IPS-18c (cell line): ENCODE measurements around the gene ZSWIM7.
A peak's percentile ranks its signal among the peaks of the same experiment; 100 is the strongest.

Experiments used
- H3K4me3 ChIP-seq: 2 replicates; pipeline ENCODE4 v1.7.0; 2013; ENCODE audit warnings: low read depth, mild to moderate bottlenecking, low read length, moderate library complexity; ENCODE audit not compliant: insufficient read depth
- H3K9me3 ChIP-seq: one replicate; pipeline ENCODE4 v1.6.1; 2013; ENCODE audit warnings: mild to moderate bottlenecking, low read length, moderate library complexity; ENCODE audit not compliant: control insufficient read depth, insufficient read depth

The ZSWIM7 gene

DNA sequence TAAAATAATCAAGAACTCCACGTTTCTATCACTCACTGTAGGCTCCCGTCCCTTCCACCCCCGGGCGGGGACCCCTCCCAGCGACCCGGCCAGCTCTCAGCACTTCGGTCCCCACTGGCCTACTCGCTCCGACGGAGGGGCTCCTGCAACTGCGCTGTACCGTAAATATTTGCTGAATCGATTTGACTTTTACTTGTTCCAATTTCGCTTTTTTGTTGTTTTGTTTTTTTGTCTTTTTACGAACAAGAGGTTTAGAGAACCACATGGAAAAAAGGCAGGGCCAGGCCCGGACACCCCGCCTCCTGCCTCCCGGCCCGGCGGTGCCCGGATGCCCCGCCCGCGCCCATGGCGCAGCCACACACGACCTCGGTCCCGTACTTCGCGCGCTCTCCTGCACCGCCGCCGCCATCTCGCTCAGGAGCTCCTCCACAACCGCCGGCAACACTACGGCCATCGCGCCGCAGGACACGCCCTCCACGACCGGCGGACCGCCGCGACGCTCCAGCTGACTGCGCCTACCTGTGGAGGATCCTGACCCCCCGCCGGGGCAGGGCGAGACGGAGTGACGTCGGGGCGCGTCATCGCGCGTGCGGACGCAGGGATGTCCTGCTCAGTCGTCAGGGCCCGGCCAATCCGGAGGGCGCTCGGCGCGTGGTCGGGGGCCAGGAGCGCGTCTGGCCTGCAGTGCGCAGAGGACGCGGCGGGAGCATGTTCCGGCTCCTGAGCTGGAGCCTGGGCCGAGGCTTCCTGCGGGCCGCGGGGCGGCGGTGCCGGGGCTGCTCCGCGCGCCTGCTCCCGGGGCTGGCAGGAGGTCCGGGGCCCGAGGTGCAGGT lies at the start of gene ZSWIM7, which contains the start of gene TTC19:
Gene ZSWIM7 (minus strand): TSS at position 564 of the 833 bp plus-strand sequence. CDS start 110 bp downstream, at position 454.
Gene TTC19 (plus strand): TSS at position 684 of the 833 bp plus-strand sequence. CDS start 25 bp downstream, at position 709.
- Histone ChIP-seq H3K4me3 (peak within 1 kb of the TSS; percentile 92), H3K9me3 (no peaks in the 10 kb centered on the region)

DNA sequence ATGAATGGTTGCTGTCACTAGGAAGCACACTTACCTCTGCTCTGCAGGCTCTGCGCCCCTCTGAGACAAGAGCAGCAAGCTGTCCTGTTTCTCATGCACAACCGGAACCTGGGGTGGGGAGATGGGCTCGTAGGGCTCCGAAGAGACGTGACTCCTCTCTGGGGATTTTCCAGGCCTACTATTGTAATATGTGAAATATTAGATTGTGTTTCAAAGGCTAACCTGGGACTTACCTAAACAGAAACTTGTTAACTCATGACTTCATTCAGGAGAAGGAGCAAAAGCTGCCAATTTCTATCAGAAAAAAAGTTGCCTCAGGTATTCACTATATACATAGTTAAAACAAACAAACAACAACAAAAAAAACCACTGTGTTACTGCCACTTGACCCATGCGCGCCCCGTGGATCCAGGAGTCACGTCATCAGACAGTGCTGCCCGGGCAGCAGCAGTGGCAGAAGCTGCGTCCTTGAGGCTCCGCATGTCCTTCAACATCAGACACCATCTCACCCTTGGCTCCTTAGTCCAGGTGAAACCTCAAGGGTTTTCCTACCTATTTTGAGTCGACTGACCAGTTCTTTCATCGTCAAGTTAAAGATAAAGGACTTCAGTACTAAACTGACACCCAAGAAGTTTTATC lies 49.4 kb upstream of the ZSWIM7 start:
- H3K4me3 ChIP-seq: no peak overlapping the region

DNA sequence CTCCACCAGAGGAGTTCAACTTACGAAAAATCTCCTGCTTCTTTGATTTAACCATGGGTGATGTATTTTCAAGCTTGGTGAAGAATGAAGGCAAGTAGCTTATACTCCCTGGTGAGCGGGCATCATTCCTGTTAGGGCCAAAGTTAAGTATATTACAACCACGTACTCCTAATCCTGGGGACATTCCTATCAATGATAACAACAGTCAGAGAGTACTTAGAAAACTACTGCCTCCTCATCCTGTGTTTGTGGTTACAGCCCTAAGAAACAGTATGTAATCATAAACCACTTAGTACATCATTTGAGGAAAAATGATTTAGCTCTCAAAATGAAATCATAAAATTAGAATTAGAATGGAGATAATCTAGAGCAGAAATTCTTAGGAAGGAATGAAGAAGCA lies 47.5 kb upstream of the ZSWIM7 start:
- Histone ChIP-seq H3K4me3 (no peak overlapping the region), H3K9me3 (no peaks in the 10 kb centered on the region)

More for the DNA sequence above, 49.4 kb upstream of the ZSWIM7 start:
- H3K9me3 ChIP-seq: no peaks in the 10 kb centered on the region

DNA sequence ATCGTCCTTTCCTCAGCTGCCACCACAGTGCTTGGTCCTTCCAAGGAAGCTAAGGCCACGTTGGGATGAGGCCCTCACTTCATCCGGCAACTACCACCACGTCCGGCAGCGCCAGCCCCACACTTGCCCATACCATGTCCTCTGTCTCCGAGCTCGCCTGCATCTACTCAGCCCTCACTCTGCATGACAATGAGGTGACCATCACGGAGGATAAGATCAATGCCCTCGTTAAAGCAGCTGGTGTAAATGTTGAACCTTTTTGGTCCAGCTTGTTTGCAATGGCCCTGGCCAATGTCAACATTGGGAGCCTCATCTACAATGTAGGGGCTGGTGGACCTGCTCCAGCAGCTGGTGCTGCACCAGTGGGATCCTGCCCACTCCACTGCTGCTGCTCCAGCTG lies 45.0 kb upstream of the ZSWIM7 start:
- H3K4me3 ChIP-seq: no peak overlapping the region
- H3K9me3 ChIP-seq: no peaks in the 10 kb centered on the region

- Histone ChIP-seq H3K4me3 (no peak overlapping the region), H3K9me3 (no peaks in the 10 kb centered on the region)
Measured at GRCh38 chr17:16040710-16041251, 41.3 kb upstream of the ZSWIM7 start.

DNA sequence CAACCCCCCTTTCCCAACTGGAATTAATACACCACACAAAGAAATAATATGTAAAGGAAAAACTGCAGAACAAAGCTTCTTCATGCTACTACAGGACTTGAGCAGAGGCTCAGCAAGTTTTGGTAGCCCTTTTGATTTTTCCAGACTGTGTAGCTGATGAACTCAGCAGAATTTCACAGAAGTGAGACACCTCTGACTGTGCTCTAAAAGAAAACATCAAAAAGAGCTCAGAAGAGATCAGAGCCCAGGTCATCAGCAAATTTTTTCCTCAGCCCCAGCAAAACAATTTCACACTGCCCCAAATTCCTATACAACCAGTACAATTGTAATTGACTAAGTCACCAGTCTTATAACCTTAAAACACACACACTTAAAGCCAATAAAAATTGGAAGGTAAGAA lies 38.1 kb upstream of the ZSWIM7 start:
- H3K9me3 ChIP-seq: no peaks in the 10 kb centered on the region
- no peak overlapping the region for H3K4me3 ChIP-seq

DNA sequence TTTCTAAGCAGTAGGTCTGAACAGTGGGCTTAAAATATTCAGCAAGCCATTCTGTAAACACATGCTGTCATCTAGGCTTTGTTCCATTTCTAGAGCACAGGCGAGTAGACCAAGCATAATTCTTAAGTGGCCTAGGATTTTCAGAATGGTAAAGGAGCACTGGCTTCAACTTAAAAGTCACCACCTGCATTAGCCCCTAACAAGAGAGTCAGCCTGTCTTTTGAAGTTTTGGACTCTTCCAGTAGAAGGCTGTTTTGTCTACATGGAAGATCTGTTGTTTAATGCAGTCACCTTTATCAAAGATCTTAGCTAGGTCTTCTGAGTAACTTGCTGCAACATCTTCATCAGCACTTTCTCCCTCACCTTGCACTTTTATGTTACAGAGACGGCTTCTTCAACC lies 36.8 kb upstream of the ZSWIM7 start:
- Histone ChIP-seq H3K9me3 (no peaks in the 10 kb centered on the region), H3K4me3 (no peak overlapping the region)

GRCh38 chr17:16033729-16034349 lies 34.3 kb upstream of the ZSWIM7 start:
- Histone ChIP-seq H3K4me3 (no peak overlapping the region), H3K9me3 (no peaks in the 10 kb centered on the region)

DNA sequence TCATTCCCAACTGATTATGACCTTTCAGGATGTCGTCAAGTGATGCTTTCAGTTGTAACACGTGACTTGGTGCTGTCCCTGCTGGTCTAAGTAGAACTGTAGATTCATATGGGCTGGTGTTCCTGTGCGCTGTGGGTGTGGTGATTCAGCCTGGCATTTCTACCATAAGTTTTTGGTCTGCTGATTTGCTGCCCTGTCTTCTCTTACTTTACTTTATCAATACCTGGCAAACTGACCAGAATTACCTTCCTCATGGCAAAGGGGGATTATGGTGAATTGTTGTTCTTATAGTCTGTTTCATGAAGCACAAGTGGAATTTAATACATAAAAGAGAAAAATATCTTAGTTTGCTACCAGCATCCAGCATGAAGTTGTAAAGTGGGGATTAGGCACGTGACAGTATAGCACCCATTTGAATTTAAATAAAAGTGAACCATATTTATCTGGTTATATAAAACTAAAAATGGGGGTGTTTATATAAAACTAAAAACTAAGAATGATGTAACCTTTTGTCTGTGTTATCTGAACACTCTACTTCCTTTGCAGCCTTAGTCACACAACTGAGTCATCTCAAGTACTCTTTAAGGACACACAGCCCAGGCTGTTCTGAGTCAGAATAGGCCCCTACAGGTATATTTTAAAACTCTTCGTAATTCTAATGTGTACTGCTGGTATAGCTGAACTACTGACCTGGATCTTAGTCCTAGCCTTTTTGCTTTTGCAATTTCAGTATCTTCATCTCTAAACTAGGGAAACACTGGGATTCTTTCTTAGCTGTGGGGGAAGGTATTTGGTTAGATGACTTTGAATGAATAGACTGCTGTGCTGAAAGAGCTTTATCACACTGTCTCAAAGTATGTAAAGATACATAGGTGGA lies 28.4 kb upstream of the ZSWIM7 start:
- no peaks in the 10 kb centered on the region for H3K9me3 ChIP-seq
- H3K4me3 ChIP-seq: no peak overlapping the region

- H3K4me3 ChIP-seq: no peak overlapping the region
- no peaks in the 10 kb centered on the region for H3K9me3 ChIP-seq
Measured at GRCh38 chr17:16026895-16027294, 27.4 kb upstream of the ZSWIM7 start.

DNA sequence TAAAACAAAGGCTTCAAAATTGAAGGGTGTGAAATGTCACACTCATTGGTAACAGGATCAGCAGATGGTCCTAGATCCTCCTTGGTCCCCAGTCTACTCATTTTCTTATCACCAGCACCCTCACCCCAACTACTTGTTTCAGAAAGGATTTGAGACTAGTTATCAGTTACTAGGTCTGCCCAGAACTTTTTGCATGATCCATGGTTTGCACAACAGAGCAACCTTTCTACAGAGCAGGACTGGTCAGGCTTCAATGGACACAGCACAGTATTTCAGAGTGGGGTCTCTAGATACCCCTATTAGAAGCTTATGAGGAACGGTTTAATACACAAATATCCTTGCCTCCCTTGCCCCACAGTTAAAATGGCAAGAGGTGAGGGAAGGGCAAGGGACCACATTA lies 25.7 kb upstream of the ZSWIM7 start:
- Histone ChIP-seq H3K4me3 (no peak overlapping the region), H3K9me3 (no peaks in the 10 kb centered on the region)

DNA sequence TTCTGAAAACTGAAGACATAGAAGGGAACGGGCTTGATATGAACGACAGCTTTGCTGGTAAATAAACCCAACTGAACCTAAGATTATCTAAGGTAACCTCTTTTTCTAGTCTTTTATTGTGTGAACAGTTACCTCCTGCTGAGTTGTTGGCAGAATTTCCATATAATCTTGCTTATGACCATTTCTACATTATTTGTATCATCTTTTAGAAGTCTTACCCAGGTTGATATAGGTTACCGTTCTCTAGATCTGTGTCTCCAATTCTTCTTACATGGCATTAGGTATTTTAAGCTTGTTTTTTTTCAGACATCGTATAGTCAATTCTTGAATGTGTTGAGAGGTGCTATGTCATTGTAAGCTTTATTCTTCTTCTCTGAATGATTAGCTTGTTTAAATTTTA lies 24.4 kb upstream of the ZSWIM7 start:
- Histone ChIP-seq H3K4me3 (no peak overlapping the region), H3K9me3 (no peaks in the 10 kb centered on the region)

DNA sequence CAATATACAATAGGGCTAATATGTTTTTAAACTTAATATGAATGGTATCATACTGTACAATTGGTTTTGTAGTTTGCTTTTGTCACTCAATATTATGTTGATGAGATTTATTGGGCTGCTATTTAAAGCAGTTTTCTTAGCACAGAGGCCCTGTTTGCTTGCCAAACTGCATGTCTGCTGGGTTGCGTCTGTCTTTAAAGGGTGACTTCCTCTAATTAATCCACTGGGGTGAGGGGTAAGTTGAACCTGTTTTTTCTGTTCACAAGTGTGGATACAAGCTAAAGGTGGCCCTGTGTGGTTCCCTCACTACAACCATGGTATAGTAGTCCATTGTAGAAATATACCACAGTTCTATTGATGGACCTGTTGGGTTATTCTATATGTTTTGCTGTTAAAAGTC lies 19.8 kb upstream of the ZSWIM7 start:
- Histone ChIP-seq H3K4me3 (no peak overlapping the region), H3K9me3 (no peaks in the 10 kb centered on the region)

- Histone ChIP-seq H3K9me3 (no peaks in the 10 kb centered on the region), H3K4me3 (no peak overlapping the region)
Measured at GRCh38 chr17:16013943-16014407, 14.5 kb upstream of the ZSWIM7 start.

DNA sequence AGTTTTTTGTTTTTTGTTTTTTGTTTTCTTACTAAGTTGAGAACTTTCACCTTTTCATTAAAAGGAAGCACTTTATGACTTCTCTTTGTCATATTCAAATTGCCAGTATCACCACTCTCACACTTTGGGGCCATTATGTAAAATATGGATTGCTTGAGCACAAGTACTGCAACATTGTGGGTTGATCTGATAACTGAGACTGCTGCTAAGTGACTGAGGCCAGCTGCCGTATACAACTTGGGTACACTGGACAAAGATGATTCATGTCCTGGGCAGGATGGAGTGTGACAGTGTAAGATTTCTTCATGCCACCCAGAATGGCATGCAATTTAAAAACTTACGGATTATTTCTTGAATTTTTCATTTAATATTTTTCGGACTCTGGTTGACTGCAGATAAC lies 7.9 kb upstream of the ZSWIM7 start:
- H3K4me3 ChIP-seq: no peak overlapping the region
- H3K9me3 ChIP-seq: no peaks in the 10 kb centered on the region

DNA sequence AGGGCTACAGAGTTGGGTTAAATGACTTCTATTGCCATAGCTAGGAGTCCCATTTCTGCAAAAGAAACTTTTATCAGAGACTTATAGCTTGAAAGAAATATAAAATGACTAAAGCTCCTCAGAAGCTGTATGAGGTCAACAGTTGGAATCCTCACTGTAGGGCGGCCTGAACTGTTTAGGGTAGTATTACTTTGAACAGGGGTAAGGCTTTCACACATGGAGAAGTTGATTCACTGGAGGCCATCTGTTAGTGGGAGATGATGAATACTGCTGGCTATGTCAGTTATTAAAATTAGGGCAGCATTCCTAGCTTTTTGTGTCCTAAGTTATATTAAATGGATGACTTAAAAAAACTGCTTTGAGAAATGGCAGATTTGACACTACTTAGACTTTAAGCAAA lies 6.1 kb upstream of the ZSWIM7 start:
- Histone ChIP-seq H3K9me3 (no peaks in the 10 kb centered on the region), H3K4me3 (no peak overlapping the region)

GRCh38 chr17:16003841-16004240 lies 4.3 kb upstream of the ZSWIM7 start:
- no peak overlapping the region for H3K4me3 ChIP-seq
- no peaks in the 10 kb centered on the region for H3K9me3 ChIP-seq
